ENCODE results near the gene SP2.
"Not testable (repeated sequence)": the region's sequence is repeated elsewhere in the genome, so short reads cannot be mapped to it uniquely, and the experiment has no call there.

SP2 gene

GRCh38 chr17:47918991-47919390 is 23.0 kb downstream of the SP2 start:
- DNase-seq (ENCODE audit: low read depth), result no peak

- not testable (repeated sequence) for DNase-seq (ENCODE audit: low read depth)
Observed at GRCh38 chr17:47919889-47920288, 23.9 kb downstream of the SP2 start.

GRCh38 chr17:47924785-47925677 is 29.0 kb downstream of the SP2 start:
- DNase-seq (ENCODE audit: low read depth), result no peak

DNA sequence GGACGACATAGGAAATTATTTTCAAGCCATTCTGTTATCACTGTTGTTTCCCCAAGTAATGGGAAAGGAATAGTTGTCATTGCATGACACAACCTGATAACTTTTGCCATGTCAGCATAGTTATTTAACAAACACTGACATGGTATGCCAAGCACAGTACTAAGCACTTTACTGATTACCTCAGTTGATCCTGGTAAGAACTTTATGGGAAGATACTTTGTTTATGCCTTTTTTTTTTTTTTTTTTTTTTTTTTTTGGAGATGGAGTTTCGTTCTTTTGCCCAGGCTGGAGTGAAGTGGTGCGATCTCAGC is 29.6 kb downstream of the SP2 start:
- DNase-seq (ENCODE audit: low read depth), result no peak

GRCh38 chr17:47927821-47928400 is 31.9 kb downstream of the SP2 start:
- DNase-seq (ENCODE audit: low read depth), result no peak

GRCh38 chr17:47928415-47928814 is 32.4 kb downstream of the SP2 start:
- DNase-seq (ENCODE audit: low read depth), result no peak

- DNase-seq (ENCODE audit: low read depth), result no peak
Observed at GRCh38 chr17:47929218-47930000, 33.4 kb downstream of the SP2 start.

DNA sequence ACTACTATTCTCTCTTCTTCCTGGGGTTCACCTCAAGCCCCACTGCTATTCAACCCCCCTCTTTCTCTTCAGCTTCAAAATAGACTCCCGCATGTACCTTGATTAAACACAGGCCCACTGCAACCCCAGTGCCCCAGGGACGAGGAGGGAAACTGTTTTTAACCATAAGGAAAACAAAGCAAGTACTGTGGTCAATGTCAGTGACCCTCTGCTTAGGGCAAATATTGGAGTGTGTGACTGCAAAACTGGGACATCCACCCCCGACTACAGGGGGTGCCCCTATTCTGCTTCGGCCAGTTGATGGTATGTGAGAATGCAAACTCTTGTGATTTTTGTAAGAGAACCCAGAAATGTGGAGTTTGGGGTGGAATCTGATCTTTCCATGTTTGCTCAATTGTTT is 35.8 kb downstream of the SP2 start:
- DNase-seq (ENCODE audit: low read depth), result no peak

GRCh38 chr17:47934856-47935255 is 38.8 kb downstream of the SP2 start:
- DNase-seq (ENCODE audit: low read depth), result peak; percentile 87

DNA sequence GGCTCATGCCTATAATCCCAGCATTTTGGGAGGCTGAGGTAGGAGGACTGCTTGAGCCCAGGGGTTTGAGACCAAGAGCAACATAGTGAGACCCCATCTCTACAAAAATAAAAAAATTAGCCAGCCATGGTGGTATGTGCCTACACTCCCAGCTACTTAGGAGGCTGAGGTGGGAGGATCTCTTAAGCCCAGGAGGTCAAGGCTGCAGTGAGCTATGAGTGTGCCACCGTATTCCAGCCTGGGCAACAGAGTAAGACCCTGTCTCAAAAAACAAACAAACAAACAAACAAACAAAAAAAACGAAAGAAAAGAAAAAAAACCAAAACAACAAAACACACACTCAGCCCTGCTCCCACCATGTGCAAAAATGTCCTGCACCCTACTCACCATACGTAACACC is 39.4 kb downstream of the SP2 start:
- not testable (repeated sequence) for DNase-seq (ENCODE audit: low read depth)

GRCh38 chr17:47935961-47936360 is 39.9 kb downstream of the SP2 start:
- peak; percentile 95 for DNase-seq (ENCODE audit: low read depth)

GRCh38 chr17:47937941-47938340 is 41.9 kb downstream of the SP2 start:
- DNase-seq (ENCODE audit: low read depth), result no peak

- DNase-seq (ENCODE audit: low read depth), result peak; percentile 100
Observed at GRCh38 chr17:47941246-47942095, 45.4 kb downstream of the SP2 start, which contains the start of gene PNPO. Gene PNPO, plus strand, starts transcription at chr17:47941571. Its CDS starts 105 bp downstream, at chr17:47941676.

GRCh38 chr17:47942096-47942510 is 46.1 kb downstream of the SP2 start:
- DNase-seq (ENCODE audit: low read depth), result peak; percentile 19

- no peak for DNase-seq (ENCODE audit: low read depth)
Observed at GRCh38 chr17:47942568-47942967, 46.5 kb downstream of the SP2 start.

- no peak for DNase-seq (ENCODE audit: low read depth)
Observed at GRCh38 chr17:47945080-47945479, 49.0 kb downstream of the SP2 start.

- no peak for DNase-seq (ENCODE audit: low read depth)
Observed at GRCh38 chr17:47945529-47946508, 49.8 kb downstream of the SP2 start.

DNA sequence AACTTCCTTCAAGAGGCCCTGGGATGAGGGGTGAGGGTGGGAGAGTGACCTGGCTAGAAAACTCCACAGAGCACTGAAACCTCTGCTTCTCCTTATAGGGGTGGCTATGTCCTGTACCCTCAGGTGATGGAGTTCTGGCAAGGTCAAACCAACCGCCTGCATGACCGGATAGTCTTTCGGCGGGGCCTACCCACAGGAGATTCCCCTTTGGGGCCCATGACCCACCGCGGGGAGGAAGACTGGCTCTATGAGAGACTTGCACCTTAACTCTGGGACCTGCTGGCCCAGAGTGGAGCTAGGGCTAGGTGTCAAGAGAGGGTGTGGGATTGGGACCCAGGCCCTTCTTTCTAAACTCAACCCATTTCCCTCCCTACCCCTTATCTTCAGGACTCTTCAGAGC is 50.5 kb downstream of the SP2 start:
- no peak for DNase-seq (ENCODE audit: low read depth)

DNA sequence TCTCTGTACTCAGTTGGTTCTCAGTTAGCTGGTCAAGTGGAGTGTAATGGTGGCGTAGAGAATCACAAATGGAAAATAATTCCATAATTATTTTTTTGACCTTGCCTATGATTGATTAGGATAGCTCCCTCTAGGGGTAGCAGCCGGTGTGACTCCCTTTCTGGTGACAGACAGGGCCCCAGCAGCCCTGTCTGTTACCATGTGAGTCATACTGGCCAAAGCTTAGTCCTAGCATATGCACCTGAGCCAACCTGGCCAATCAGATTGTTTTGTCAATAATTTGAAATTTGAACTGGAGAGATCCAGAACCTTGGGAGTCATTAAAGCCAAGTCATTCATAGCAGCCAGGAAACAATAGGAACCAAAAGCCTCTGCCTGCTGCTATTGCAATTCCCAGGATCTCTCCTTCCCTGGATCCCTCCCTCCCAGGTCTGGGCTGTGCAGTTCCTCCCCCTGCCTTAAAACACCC is 50.9 kb downstream of the SP2 start:
- peak; percentile 94 for DNase-seq (ENCODE audit: low read depth)

GRCh38 chr17:47948706-47949196 is 52.7 kb downstream of the SP2 start:
- DNase-seq (ENCODE audit: low read depth), result peak; percentile 27

All from ELR (cell line).